ENCODE measurements around the gene KCNH6. TPM values are rescaled to one million over a fixed set of nuclear protein-coding genes. Genes with fewer than 3 reads are reported as not detected.

Gene KCNH6
- total RNA-seq, 1 experiment from 2014 or later: not detected

- intact Hi-C loops (cut with micrococcal nuclease; ENCODE audit: unreplicated experiment): no loop called here
- Histone ChIP-seq H3K4me1 (ENCODE audit: insufficient read depth, low read length, poor library complexity, severe bottlenecking) (no peaks in the 10 kb centered on the region), H3K9me3 (ENCODE audit: low read depth, low read length, poor library complexity, severe bottlenecking) (no peaks in the 10 kb centered on the region), H3K4me3 (ENCODE audit: low read depth, low read length, poor library complexity, severe bottlenecking) (no peak overlapping the region), H3K27ac (ENCODE audit: low read depth, low read length, poor library complexity, severe bottlenecking) (no peak overlapping the region), H3K36me3 (ENCODE audit: insufficient read depth, low read length, poor library complexity, severe bottlenecking) (no peaks in the 10 kb centered on the region), H3K27me3 (replicated peaks; ENCODE audit: insufficient read depth, low read depth, low read length, poor library complexity) (no peaks in the 10 kb centered on the region)
- no peak for TF ChIP-seq CTCF (conservative IDR thresholded peaks at IDR 0.05; ENCODE audit: low read depth, low read length)
- no peak for TF ChIP-seq EZH2 (IDR thresholded peaks at IDR 0.05; ENCODE audit: borderline replicate concordance, low read depth, low read length, poor library complexity, severe bottlenecking)
- POLR2A ChIA-PET (ENCODE audit: low non-redundant PET): no interaction called here
- no TSS peak for BruUV-seq (replicated peaks)
- DNase-seq (ENCODE audit: low spot score): no peak
- CTCF ChIA-PET: no interaction called here
Observed at GRCh38 chr17:63557416-63557815, 34.3 kb downstream of the KCNH6 start.

- H3K36me3 ChIP-seq (ENCODE audit: insufficient read depth, low read length, poor library complexity, severe bottlenecking): no peaks in the 10 kb centered on the region
- POLR2A ChIA-PET (ENCODE audit: low non-redundant PET): no interaction called here
- TF ChIP-seq CTCF (conservative IDR thresholded peaks at IDR 0.05; ENCODE audit: low read depth, low read length) (no peak), EZH2 (IDR thresholded peaks at IDR 0.05; ENCODE audit: borderline replicate concordance, low read depth, low read length, poor library complexity, severe bottlenecking) (no peak)
- H3K9me3 ChIP-seq (ENCODE audit: low read depth, low read length, poor library complexity, severe bottlenecking): no peaks in the 10 kb centered on the region
- no peaks in the 10 kb centered on the region for H3K4me1 ChIP-seq (ENCODE audit: insufficient read depth, low read length, poor library complexity, severe bottlenecking)
- no peak overlapping the region for H3K4me3 ChIP-seq (ENCODE audit: low read depth, low read length, poor library complexity, severe bottlenecking)
- no peaks in the 10 kb centered on the region for H3K27me3 ChIP-seq (replicated peaks; ENCODE audit: insufficient read depth, low read depth, low read length, poor library complexity)
- intact Hi-C loops (cut with micrococcal nuclease; ENCODE audit: unreplicated experiment): no loop called here
- no peak for DNase-seq (ENCODE audit: low spot score)
- CTCF ChIA-PET: no interaction called here
- no TSS peak for BruUV-seq (replicated peaks)
- H3K27ac ChIP-seq (ENCODE audit: low read depth, low read length, poor library complexity, severe bottlenecking): no peak overlapping the region
Observed at GRCh38 chr17:63558441-63558840, 35.3 kb downstream of the KCNH6 start.

- ChIA-PET POLR2A (ENCODE audit: low non-redundant PET) (interaction anchor here (0.9 kb wide), 1 partner anchor 181 kb away, joined by 4 read pairs; no protein-coding TSS in a partner anchor), CTCF (no interaction called here)
Observed at GRCh38 chr17:63561819-63562218, 38.7 kb downstream of the KCNH6 start.

More at GRCh38 chr17:63561819-63562218, 38.7 kb downstream of the KCNH6 start:
- no TSS peak for BruUV-seq (replicated peaks)
- no peak for TF ChIP-seq EZH2 (IDR thresholded peaks at IDR 0.05; ENCODE audit: borderline replicate concordance, low read depth, low read length, poor library complexity, severe bottlenecking)
- TF ChIP-seq CTCF (conservative IDR thresholded peaks at IDR 0.05; ENCODE audit: low read depth, low read length): no peak
- DNase-seq (ENCODE audit: low spot score): no peak
- Histone ChIP-seq H3K9me3 (ENCODE audit: low read depth, low read length, poor library complexity, severe bottlenecking) (no peaks in the 10 kb centered on the region), H3K36me3 (ENCODE audit: insufficient read depth, low read length, poor library complexity, severe bottlenecking) (no peaks in the 10 kb centered on the region), H3K27ac (ENCODE audit: low read depth, low read length, poor library complexity, severe bottlenecking) (no peak overlapping the region), H3K27me3 (replicated peaks; ENCODE audit: insufficient read depth, low read depth, low read length, poor library complexity) (no peaks in the 10 kb centered on the region), H3K4me1 (ENCODE audit: insufficient read depth, low read length, poor library complexity, severe bottlenecking) (no peaks in the 10 kb centered on the region), H3K4me3 (ENCODE audit: low read depth, low read length, poor library complexity, severe bottlenecking) (no peak overlapping the region)
- intact Hi-C loops (cut with micrococcal nuclease; ENCODE audit: unreplicated experiment): no loop called here

All from A673 (cell line).